Effector memory CD8-positive, alpha-beta T cell (primary cell): ENCODE measurements around the gene MARCHF3.

Experiments used
- ATAC-seq: fragments of 150-1000 bp; cut with Tn5 transposase; replicated peaks from 2 replicates; pipeline ENCODE4 v1.10.0; 2021; ENCODE audit warnings: mild to moderate bottlenecking, moderate library complexity
- DNase-seq, 3 experiments: peaks; one replicate each; pipeline ENCODE4 v3.0.0; 2021
- H3K27ac Mint-ChIP-seq, 2 donors: one replicate each; pipeline ENCODE4 v1.8.0; 2022; ENCODE audit warnings: mild to moderate bottlenecking in 2 of 2, mixed read lengths in 2 of 2, moderate library complexity in 2 of 2
- H3K27me3 Mint-ChIP-seq, 2 donors: one replicate each; pipeline ENCODE4 v1.8.0; 2022; ENCODE audit warnings: mixed read lengths in 2 of 2
- H3K36me3 Mint-ChIP-seq: one replicate; pipeline ENCODE4 v1.8.0; 2022; ENCODE audit warnings: mild to moderate bottlenecking, moderate library complexity, mixed read lengths; ENCODE audit not compliant: insufficient read depth
- H3K4me1 Mint-ChIP-seq, 2 donors: one replicate each; pipeline ENCODE4 v1.8.0; 2022; ENCODE audit warnings: low read depth in 2 of 2, mixed read lengths in 2 of 2
- H3K4me3 Mint-ChIP-seq, 2 donors: one replicate each; pipeline ENCODE4 v1.8.0; 2022; ENCODE audit warnings: mild to moderate bottlenecking in 2 of 2, mixed read lengths in 2 of 2, moderate library complexity in 2 of 2
- H3K9me3 Mint-ChIP-seq, 2 donors: one replicate each; pipeline ENCODE4 v1.8.0; 2022; ENCODE audit warnings: mixed read lengths in 2 of 2
- total RNA-seq, 9 experiments: gene quantifications; one replicate each; lab custom pipeline; 2026; lab: John Stamatoyannopoulos, UW

MARCHF3 gene, protein sequence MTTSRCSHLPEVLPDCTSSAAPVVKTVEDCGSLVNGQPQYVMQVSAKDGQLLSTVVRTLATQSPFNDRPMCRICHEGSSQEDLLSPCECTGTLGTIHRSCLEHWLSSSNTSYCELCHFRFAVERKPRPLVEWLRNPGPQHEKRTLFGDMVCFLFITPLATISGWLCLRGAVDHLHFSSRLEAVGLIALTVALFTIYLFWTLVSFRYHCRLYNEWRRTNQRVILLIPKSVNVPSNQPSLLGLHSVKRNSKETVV
- total RNA-seq = 0.46 to 2.7 (median 1.5) reads per million in 9 experiments

DNA sequence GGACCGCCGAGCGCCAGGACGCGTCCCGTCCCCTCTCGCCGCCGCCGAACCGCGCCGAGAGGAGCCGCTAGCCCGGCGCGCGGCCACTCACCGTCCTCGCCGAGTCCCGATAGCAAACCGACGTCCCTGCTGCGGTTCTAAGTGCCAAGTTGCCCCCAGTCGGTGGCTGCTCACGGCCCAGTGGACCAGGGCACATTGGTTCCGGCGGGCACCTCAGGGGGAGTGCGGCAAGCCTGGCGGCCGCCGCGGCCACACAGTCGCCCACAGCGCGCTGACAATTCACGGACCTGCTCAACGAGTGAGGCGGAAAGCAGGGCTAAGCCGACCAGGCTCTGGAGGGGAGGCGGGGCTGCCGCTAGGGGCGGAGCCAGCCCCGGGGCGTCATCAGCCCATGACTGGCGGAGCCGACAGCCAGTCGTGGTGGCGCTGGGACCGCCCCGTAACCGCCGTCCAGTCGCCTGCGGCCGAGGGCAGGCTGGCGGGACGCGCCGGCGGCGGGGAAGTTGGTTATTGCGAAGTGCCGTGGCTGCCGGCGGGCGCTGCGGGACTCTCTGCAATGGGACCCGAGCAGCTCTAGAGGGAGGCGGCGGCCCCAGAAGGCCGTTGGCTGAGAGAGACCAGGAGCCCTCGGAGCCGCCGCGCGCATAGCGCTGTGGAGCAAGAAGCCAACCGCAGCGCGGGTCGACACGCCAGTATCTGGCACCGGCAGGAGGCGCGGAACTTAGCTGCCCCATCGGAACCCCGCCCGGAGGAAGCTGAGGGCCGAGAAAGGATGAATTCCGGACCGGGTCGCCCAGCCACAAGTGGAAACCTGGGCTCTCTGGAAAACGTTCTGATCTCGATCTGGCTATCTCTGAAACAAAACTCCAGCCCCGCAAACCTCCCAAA lies at the start of gene MARCHF3:
TSS of gene MARCHF3 (minus strand) at position 300 of the 888 bp plus-strand sequence. CDS start 112,387 bp downstream, outside the sequence.
- ATAC-seq = peak; percentile 94
- Mint-ChIP-seq H3K27me3 (peaks cover 19 to 28% of the 10 kb centered on the region in 2 donors), H3K4me1 (peaks cover 11 to 14% of the 10 kb centered on the region in 2 donors), H3K4me3 (peak within 1 kb of the TSS; percentile 83), H3K9me3 (no peaks in the 10 kb centered on the region), H3K27ac (peak within 1 kb of the TSS; percentile 52 to 72), H3K36me3 (peaks cover 15% of the 10 kb centered on the region)
- DNase-seq = peak; percentile 92 to 95 (median 93)

DNA sequence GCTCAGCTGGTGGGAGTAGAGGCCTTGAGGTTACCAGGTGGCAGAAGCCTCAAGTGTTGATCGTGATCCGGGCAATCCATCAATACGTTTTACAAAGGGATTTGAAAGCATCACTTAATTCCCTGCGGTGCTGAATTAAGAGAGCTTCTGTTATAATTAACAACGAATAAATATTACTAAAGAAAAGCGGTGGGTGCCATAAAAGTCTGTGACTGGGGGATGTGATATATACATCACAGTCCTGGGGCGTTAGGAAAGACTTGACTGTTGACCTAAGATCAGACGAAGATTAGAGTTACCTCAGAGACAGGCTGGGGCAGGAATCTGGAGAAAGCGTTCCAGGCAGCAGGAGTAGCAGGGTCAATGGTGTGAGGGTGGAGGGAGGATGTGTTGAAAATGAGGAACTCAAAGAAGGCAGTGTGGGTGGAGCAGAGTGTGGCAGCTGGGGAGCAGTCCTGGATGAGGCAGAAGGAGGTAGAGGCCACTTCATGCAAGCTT lies 49.7 kb upstream of the MARCHF3 start:
- Mint-ChIP-seq H3K36me3 (no peaks in the 10 kb centered on the region), H3K9me3 (no peaks in the 10 kb centered on the region), H3K27ac (peak overlapping the region in 1 of 2 donors; percentile 20), H3K4me3 (no peak overlapping the region), H3K27me3 (peaks cover 17 to 18% of the 10 kb centered on the region in 2 donors), H3K4me1 (no peaks in the 10 kb centered on the region)
- ATAC-seq (no peak), DNase-seq (no peak)

DNA sequence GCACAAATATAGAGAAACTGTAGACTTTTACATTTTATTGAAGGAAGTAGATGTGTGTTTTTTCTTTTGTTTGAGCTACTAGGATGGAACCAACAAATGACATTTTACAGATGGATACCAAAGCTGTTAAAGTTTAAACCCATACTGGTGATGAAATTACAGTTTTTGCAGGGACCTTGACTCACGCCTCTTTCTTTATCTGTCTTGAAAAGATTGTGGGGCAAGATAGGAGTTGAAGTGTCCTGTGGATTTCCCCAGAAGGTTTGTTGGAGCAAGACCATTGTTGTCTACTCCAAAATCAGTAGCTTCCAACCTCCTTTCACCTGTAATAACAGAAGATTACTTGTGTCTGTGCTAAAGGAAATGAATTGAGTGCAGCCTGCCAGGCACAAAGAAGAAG lies 47.0 kb upstream of the MARCHF3 start:
- Mint-ChIP-seq H3K27me3 (peaks cover 13 to 17% of the 10 kb centered on the region in 2 donors), H3K27ac (no peak overlapping the region), H3K4me3 (no peak overlapping the region), H3K4me1 (peaks cover 11 to 14% of the 10 kb centered on the region in 2 donors), H3K36me3 (peaks cover 3% of the 10 kb centered on the region), H3K9me3 (peaks cover 0 to 7% of the 10 kb centered on the region in 2 donors)
- DNase-seq = no peak
- no peak for ATAC-seq

DNA sequence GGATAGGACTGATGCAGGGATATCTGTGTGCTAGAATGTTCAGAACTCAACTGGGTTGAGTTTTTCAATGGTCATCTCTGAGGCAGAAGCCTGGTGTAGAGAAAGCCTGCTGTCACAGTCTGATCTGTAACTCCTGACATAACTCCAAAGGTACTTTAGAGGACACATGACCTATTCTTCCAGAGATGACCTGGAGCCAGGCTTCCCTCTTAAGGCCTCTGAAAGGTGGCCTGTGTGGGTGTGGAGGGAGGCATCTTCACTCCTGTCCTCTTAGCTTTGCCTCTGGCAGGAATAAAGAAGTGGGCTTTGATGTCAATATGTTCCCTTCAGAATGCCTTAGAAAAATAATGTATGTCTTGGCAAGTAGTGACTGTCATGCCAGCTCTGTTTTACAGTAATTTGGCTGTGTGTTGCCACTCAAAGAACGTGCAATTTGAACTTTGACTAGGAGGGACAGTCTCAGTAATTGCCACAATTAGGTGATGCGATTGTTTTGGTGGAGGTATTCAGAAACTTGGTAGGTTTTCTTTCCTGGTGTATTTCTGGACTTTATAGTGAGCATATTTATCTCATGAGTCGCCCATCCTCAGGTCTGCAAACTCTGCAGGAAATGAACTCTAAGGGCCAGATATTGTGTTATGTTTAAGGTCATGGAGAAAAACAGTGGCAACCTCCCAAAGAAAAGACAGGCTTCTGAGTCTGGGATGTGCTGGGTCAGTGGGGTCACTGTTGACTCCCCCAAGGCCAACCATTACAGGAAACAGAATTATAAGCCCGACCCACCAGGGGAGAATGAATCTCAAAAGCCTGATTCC lies 46.2 kb upstream of the MARCHF3 start:
- ATAC-seq (no peak), DNase-seq (no peak)
- Mint-ChIP-seq H3K4me1 (peaks cover 11 to 14% of the 10 kb centered on the region in 2 donors), H3K27ac (no peak overlapping the region), H3K27me3 (peaks cover 6 to 16% of the 10 kb centered on the region in 2 donors), H3K36me3 (peaks cover 3% of the 10 kb centered on the region), H3K4me3 (no peak overlapping the region), H3K9me3 (peaks cover 0 to 7% of the 10 kb centered on the region in 2 donors)

DNA sequence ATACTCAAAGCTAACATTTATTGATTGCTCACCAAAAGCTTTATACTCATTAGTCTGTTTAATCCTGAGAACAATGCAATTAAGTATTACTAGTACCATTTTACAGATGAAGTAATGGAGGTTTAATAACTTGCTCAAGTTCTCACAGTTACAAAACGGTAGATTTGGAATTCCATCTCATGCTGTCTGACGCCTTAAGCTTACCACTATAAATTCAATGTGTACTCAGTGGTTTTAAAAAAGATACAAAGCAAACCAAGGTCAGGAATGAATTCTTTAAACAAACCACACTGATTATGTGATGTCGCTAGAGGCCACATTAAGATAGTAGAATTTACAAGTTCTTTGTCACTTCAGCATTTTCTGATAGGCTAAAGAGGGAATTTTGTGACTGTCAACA lies 44.1 kb upstream of the MARCHF3 start:
- Mint-ChIP-seq H3K9me3 (peaks cover 0 to 7% of the 10 kb centered on the region in 2 donors), H3K4me3 (peak overlapping the region; percentile 87 to 94)

DNA sequence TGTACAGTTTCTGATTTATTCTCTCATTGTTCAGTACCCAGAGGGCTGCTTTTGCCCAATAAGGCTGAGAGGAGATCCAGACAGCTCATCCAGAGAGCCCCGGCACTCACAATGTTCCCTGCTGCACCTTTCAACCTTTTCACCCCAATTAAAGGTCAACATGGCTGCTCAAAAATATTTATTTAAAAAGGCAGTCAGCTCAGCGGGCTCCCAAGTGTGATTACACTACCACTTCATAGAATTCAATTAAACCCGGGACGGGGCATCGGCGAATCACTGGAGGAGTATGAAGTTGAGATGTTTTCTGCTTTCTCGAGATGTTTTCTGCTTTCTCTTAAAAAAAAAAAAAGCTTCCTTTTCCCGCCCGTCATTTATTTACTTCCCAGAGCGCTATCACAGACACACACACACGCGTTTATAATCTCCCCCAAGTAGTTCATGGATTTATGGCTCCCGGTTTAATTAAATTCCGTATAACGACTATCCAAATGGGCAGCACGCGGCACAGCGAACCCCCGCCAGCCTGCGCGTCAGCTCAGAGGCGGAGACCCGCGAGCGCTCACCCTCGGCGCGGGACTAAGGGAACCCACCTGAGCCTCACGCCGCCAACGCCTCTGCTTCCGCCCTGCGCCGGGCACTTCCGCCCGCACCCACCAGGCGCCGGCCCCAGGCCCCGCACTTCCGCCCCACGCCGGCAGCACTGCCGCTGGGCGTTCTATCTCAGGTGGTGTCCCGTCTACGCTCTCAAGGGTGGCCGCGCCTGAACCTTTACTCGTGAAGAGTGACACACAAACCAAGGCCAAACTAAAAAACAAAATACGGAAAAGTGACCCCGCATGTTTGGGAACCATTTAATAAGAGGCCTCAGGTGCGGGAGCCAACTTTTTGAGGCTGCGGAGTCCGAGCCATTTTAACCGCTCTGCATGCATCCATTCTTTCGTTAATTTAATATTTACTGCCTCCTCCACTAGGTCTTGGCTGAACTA lies 42.8 kb upstream of the MARCHF3 start, which contains the start of gene C5orf63:
TSS of gene C5orf63 (minus strand) at position 642 of the 986 bp plus-strand sequence. CDS start 14,507 bp downstream, outside the sequence.
- peaks cover 11 to 14% of the 10 kb centered on the region in 2 donors for H3K4me1 Mint-ChIP-seq
- peak within 1 kb of the TSS; percentile 80 to 98 for H3K27ac Mint-ChIP-seq
- peak; percentile 97 for ATAC-seq
- H3K36me3 Mint-ChIP-seq = peaks cover 3% of the 10 kb centered on the region
- H3K4me3 Mint-ChIP-seq = peak within 1 kb of the TSS; percentile 87 to 94
- H3K27me3 Mint-ChIP-seq = no peaks in the 10 kb centered on the region
- H3K9me3 Mint-ChIP-seq = peaks cover 0 to 7% of the 10 kb centered on the region in 2 donors
- peak; percentile 45 to 58 (median 52) for DNase-seq

More for the DNA sequence above, 44.1 kb upstream of the MARCHF3 start:
- ATAC-seq = no peak
- Mint-ChIP-seq H3K27me3 (no peaks in the 10 kb centered on the region), H3K27ac (no peak overlapping the region), H3K4me1 (peaks cover 11 to 14% of the 10 kb centered on the region in 2 donors), H3K36me3 (peaks cover 3% of the 10 kb centered on the region)
- no peak for DNase-seq

DNA sequence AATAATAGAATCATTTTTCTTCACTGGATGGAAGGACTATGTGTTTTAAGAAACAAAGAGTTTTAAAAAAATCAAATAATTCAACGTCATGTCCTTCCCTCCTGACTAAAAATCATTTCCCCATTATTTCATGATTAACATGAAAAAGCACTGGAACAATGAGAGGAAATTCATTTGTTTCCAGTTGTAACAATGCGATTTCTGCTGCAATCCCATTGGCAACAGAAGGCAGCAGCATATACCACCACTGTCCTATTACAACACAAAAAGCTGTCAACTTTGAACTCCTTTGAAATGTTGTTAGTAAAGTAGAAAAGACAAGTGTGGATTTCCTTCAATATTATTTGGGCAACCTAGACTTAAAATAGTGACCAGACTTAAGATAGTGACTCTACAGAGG lies 39.9 kb upstream of the MARCHF3 start:
- Mint-ChIP-seq H3K4me3 (no peak overlapping the region), H3K9me3 (peaks cover 0 to 7% of the 10 kb centered on the region in 2 donors), H3K4me1 (peaks cover 11 to 14% of the 10 kb centered on the region in 2 donors), H3K36me3 (peaks cover 3% of the 10 kb centered on the region), H3K27me3 (no peaks in the 10 kb centered on the region), H3K27ac (no peak overlapping the region)
- ATAC-seq (no peak), DNase-seq (no peak)

DNA sequence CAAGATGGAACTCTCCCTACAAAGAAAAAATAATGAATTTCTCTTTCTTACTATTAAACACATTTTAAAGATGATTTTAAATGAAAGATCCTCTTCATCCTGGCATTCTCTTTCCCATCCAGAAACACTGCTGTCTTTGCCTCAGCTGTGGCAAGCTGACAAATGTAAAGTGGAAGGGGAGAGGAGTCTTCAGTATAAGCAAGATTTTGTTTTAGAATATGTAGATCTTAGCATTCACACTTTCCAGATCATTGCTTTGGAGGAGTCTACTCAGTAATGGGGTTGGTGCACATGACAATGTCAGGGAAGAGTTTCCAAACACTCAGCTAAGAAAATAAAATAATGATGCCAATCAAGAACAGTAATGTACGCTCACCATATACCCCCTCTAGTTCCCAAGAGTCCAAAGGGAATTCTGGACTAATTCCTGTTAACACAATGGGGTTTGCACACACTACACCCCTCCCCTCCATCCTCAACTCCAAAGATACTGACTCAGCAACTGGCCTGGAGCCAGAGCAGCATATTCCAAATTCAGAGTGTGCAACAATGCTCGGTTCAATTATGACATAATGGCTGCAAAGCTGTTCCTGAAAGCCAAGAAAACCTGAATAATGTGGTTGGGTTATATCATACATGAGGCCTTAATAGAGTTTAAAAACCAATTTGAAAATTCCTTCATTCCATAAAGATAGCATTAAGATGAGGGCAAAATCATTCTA lies 38.3 kb upstream of the MARCHF3 start:
- DNase-seq = no peak
- peaks cover 8 to 10% of the 10 kb centered on the region in 2 donors for H3K4me1 Mint-ChIP-seq
- peaks cover 0 to 2% of the 10 kb centered on the region in 2 donors for H3K9me3 Mint-ChIP-seq
- H3K4me3 Mint-ChIP-seq = no peak overlapping the region
- H3K27ac Mint-ChIP-seq = no peak overlapping the region
- no peak for ATAC-seq
- peaks cover 3% of the 10 kb centered on the region for H3K36me3 Mint-ChIP-seq
- H3K27me3 Mint-ChIP-seq = no peaks in the 10 kb centered on the region

DNA sequence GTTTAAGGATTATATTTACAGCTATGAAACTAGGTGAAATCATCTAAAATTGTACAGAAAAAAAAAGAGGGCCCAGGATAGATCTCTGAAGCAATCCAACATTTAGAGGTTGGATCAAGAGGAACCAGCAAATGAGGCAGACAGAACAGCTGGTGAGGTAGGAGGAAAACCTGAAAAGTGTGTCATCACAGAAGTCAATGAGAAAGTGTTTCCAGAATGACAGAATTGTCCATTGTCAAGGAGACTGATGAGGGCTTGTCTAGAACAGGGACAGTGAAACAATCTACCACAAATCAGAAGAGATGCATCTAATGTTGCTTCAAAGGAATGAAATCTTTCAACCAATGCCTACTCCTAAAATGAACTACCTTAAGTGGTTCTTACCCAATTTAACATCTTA lies 36.4 kb upstream of the MARCHF3 start:
- Mint-ChIP-seq H3K27ac (no peak overlapping the region), H3K27me3 (no peaks in the 10 kb centered on the region), H3K9me3 (no peaks in the 10 kb centered on the region), H3K4me1 (no peaks in the 10 kb centered on the region), H3K36me3 (no peaks in the 10 kb centered on the region), H3K4me3 (no peak overlapping the region)
- ATAC-seq (no peak), DNase-seq (no peak)

DNA sequence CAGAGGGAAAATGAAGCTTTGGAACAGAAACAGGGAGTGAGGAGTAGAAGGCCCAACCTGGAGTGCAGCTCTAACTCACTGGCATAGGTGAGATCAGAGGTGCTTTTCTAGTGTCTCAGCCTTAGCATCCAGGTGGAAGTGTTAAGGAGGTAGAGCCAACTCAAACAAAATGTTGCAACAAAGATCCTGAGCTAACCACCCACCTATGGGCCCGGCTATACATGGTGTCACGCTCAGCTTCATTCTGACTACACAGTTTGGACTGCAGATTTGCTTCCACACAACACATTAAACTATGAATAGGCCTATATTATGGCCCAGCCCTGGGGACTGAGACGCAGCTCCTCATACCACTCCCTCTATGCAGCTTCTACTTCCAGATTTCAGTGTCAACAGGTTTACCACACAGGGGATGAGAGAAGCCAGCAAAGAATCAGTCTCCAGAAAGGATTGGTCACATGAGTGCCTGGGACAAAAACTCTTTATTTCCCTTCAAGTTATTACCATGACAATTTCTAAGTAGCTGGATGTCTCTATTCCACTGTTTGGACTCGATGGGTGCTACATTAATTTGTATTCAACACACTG lies 34.0 kb upstream of the MARCHF3 start:
- H3K9me3 Mint-ChIP-seq = no peaks in the 10 kb centered on the region
- no peak overlapping the region for H3K27ac Mint-ChIP-seq
- no peaks in the 10 kb centered on the region for H3K36me3 Mint-ChIP-seq

DNA sequence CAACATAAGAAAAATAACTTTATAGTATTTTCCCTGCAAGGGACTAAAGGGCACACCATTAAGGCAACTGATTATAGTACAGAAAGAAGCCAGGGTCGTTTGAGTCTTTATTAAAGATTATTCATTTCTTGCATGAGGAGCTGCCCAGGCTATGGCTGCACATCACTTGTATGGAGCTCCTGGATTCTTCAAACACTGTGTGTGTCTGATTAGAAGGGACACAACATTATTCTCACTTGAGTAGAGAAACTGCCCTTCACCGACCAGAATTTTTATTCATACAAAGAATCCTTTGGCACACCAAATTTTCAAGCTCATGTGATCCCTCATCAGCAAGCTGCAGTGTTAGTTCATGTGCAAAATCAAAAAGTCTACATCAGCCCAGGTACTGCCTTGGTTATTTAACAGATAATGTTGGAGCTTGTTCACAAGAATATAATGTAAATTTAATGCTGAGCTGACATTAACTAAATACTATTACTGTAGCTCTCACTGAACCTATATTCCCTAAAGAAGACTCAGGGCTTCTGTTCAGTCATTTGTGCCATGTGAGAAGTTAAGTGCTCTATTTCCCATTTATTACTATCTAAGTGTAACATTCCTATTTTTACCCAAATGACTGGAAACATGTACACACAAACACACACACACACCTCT lies 33.0 kb upstream of the MARCHF3 start:
- Mint-ChIP-seq H3K36me3 (no peaks in the 10 kb centered on the region), H3K4me1 (peaks cover 3 to 11% of the 10 kb centered on the region in 2 donors), H3K9me3 (no peaks in the 10 kb centered on the region), H3K4me3 (no peak overlapping the region), H3K27me3 (no peaks in the 10 kb centered on the region), H3K27ac (no peak overlapping the region)
- ATAC-seq (no peak), DNase-seq (no peak)

More for the DNA sequence above, 34.0 kb upstream of the MARCHF3 start:
- DNase-seq (no peak), ATAC-seq (no peak)
- peaks cover 3 to 11% of the 10 kb centered on the region in 2 donors for H3K4me1 Mint-ChIP-seq
- no peaks in the 10 kb centered on the region for H3K27me3 Mint-ChIP-seq
- H3K4me3 Mint-ChIP-seq = no peak overlapping the region
